ENCODE results near the gene PSMA5. TPM values are rescaled to one million over a fixed set of nuclear protein-coding genes. Genes with fewer than 3 reads are reported as not detected.

PSMA5 gene
- total RNA-seq, 6 experiments from 2014 or later: 145 to 195 (median 188) TPM

DNA sequence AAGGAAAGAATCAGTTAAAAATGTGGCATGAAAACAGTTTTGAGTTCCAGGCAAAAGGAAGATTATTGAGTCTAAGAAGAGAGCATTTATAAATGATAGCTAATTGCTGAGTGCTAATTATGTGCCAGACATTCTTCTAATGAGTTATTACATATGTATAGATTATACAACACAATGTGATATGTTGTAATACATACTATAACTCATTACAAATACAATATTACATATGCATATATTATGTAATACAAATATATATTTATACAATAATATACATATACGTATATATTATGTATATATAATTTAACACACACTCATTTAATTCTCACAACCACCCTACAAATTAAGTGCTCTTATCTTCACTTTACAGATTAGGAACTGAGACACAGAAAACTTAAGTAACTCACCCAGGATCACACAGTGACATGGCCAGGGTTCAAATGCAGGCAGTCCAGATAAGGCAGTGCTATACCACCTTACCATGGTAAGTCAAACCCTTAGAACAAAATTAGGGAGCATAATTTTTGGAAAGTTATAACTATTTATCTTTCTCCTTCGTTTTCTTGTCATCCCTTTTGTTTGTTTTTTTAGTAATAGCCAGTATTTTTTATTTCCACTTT, 32.5 kb downstream of the PSMA5 start:
- H3K9me3 Mint-ChIP-seq: no peaks in the 10 kb centered on the region
- H3K4me1 Mint-ChIP-seq (ENCODE audit: low read depth): peaks cover 92% of the 10 kb centered on the region
- peak overlapping the region; percentile 84 for H3K27ac Mint-ChIP-seq
- peaks cover 5% of the 10 kb centered on the region; the same call in 1 of the 2 replicates for H3K36me3 Mint-ChIP-seq (ENCODE audit: low read depth)
- H3K27me3 Mint-ChIP-seq (ENCODE audit: insufficient read depth): no peaks in the 10 kb centered on the region; the same call in 1 of the 2 replicates
- peak overlapping the region; percentile 78 for H3K4me3 Mint-ChIP-seq
- no peak for TF ChIP-seq CTCF (IDR thresholded peaks at IDR 0.05)
- no peak for DNase-seq

DNA sequence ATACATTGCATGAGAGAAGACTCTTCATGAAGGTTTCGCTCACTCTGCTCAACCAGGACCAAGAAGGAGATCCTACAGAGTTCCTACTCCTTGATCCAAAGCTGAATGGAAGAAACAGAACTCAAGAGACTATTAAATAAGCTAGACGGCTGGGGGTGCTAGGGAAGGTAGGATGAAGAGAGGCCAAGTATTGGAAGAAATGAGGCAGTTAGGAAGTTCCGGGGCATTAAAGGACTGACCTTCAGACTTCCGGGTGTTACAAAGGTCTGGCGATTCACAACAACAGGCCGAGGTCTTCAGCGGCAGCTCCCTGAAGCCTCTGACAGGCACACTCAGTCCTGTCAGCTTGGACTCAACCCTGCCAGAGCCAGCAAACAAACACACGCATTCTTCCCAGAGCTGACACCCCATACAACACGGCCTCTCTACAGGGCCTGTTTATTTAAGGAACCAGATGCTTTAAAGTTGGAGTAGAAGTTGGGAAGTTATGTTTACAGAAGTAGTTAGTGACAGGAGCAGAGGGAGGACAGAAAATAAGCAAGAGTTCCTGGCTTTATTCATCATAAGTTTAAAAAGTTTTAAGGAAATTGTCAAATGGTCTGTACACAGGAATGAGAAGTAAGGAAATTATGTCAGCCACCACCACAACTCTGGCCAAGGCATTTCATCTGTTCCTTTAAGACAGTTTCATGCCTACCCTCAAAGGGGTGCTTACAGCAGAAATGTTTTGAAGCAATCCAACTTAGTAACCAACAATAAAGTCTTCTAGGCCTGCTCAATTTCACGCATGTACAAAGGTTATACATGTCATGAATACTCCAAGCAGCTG, 33.2 kb downstream of the PSMA5 start:
- TF ChIP-seq CTCF (IDR thresholded peaks at IDR 0.05): no peak
- Mint-ChIP-seq H3K4me1 (ENCODE audit: low read depth) (peaks cover 86% of the 10 kb centered on the region), H3K9me3 (no peaks in the 10 kb centered on the region), H3K36me3 (ENCODE audit: low read depth) (peaks cover 5% of the 10 kb centered on the region; the same call in 1 of the 2 replicates), H3K4me3 (peak overlapping the region; percentile 78), H3K27ac (peak overlapping the region; percentile 84), H3K27me3 (ENCODE audit: insufficient read depth) (no peaks in the 10 kb centered on the region; the same call in 1 of the 2 replicates)
- DNase-seq: peak; percentile 46

GRCh38 chr1:109392037-109392787, 34.0 kb downstream of the PSMA5 start:
- Mint-ChIP-seq H3K4me3 (peak overlapping the region; percentile 78), H3K27ac (peak overlapping the region; percentile 84), H3K4me1 (ENCODE audit: low read depth) (peaks cover 86% of the 10 kb centered on the region)

GRCh38 chr1:109391626-109392025, 34.6 kb downstream of the PSMA5 start:
- Mint-ChIP-seq H3K27ac (peak overlapping the region; percentile 70), H3K27me3 (ENCODE audit: insufficient read depth) (no peaks in the 10 kb centered on the region), H3K4me3 (peak overlapping the region; percentile 78), H3K36me3 (ENCODE audit: low read depth) (peaks cover 5% of the 10 kb centered on the region; the same call in 1 of the 2 replicates), H3K9me3 (no peaks in the 10 kb centered on the region), H3K4me1 (ENCODE audit: low read depth) (peaks cover 81% of the 10 kb centered on the region)
- no peak for TF ChIP-seq CTCF (IDR thresholded peaks at IDR 0.05)
- no peak for DNase-seq

More at GRCh38 chr1:109392037-109392787, 34.0 kb downstream of the PSMA5 start:
- DNase-seq: no peak
- peaks cover 5% of the 10 kb centered on the region; the same call in 1 of the 2 replicates for H3K36me3 Mint-ChIP-seq (ENCODE audit: low read depth)
- no peaks in the 10 kb centered on the region for H3K27me3 Mint-ChIP-seq (ENCODE audit: insufficient read depth)
- no peak for TF ChIP-seq CTCF (IDR thresholded peaks at IDR 0.05)
- H3K9me3 Mint-ChIP-seq: no peaks in the 10 kb centered on the region

GRCh38 chr1:109391157-109391556, 35.1 kb downstream of the PSMA5 start:
- no peak for TF ChIP-seq CTCF (IDR thresholded peaks at IDR 0.05)
- Mint-ChIP-seq H3K36me3 (ENCODE audit: low read depth) (peaks cover 5% of the 10 kb centered on the region; the same call in 1 of the 2 replicates), H3K27ac (peak overlapping the region; percentile 70), H3K4me1 (ENCODE audit: low read depth) (peaks cover 81% of the 10 kb centered on the region), H3K9me3 (no peaks in the 10 kb centered on the region), H3K4me3 (peak overlapping the region; percentile 78), H3K27me3 (ENCODE audit: insufficient read depth) (no peaks in the 10 kb centered on the region)
- peak; percentile 38 for DNase-seq
